NCI-H524 (cell line): ENCODE measurements around the gene ASTN2.
"Not testable (repeated sequence)": the region's sequence is repeated elsewhere in the genome, so short reads cannot be mapped to it uniquely, and the experiment has no call there.

Experiments used
- DNase-seq, 2 experiments: peaks; one replicate each; lab custom pipeline; 2025; lab: John Stamatoyannopoulos, UW

The ASTN2 gene

GRCh38 chr9:117076571-117077290 lies 338.1 kb downstream of the ASTN2 start:
- DNase-seq, result peak in 1 of 2 experiments; percentile 63

- no peak for DNase-seq
These were observed 339.2 kb downstream of the ASTN2 start for GRCh38 chr9:117075636-117076035.

- peak; percentile 74 to 81 for DNase-seq
These were observed 339.9 kb downstream of the ASTN2 start for GRCh38 chr9:117074784-117075520.

GRCh38 chr9:117074342-117074662 lies 340.6 kb downstream of the ASTN2 start:
- no peak for DNase-seq

- DNase-seq, result peak; percentile 60 to 70
These were observed 341.1 kb downstream of the ASTN2 start for GRCh38 chr9:117073539-117074341.

- DNase-seq, result no peak
These were observed 341.8 kb downstream of the ASTN2 start for GRCh38 chr9:117073071-117073470.

- DNase-seq, result no peak
These were observed 342.6 kb downstream of the ASTN2 start for GRCh38 chr9:117072216-117072615.

- DNase-seq, result not testable (repeated sequence)
These were observed 343.1 kb downstream of the ASTN2 start for GRCh38 chr9:117071673-117072207.

- DNase-seq, result no peak
These were observed 351.0 kb downstream of the ASTN2 start for GRCh38 chr9:117063721-117064471.

GRCh38 chr9:117060963-117061362 lies 353.9 kb downstream of the ASTN2 start:
- no peak for DNase-seq

- no peak for DNase-seq
These were observed 364.9 kb downstream of the ASTN2 start for GRCh38 chr9:117050007-117050406.

- DNase-seq, result no peak
These were observed 368.1 kb downstream of the ASTN2 start for GRCh38 chr9:117046666-117047327.

- peak in 1 of 2 experiments; percentile 39 for DNase-seq
These were observed 370.6 kb downstream of the ASTN2 start for GRCh38 chr9:117044241-117044640.

- no peak for DNase-seq
These were observed 371.7 kb downstream of the ASTN2 start for GRCh38 chr9:117043159-117043558.

GRCh38 chr9:117035546-117035945 lies 379.3 kb downstream of the ASTN2 start:
- no peak for DNase-seq

GRCh38 chr9:117034866-117035265 lies 380.0 kb downstream of the ASTN2 start:
- no peak for DNase-seq

GRCh38 chr9:117030254-117030768 lies 384.5 kb downstream of the ASTN2 start:
- no peak for DNase-seq

GRCh38 chr9:117029341-117029740 lies 385.5 kb downstream of the ASTN2 start:
- no peak for DNase-seq

GRCh38 chr9:117028103-117028858 lies 386.6 kb downstream of the ASTN2 start:
- DNase-seq, result no peak

- DNase-seq, result no peak
These were observed 393.0 kb downstream of the ASTN2 start for GRCh38 chr9:117021906-117022305.
